MM.1S (cell line): ENCODE measurements around the gene PAQR9.

Source experiments
- DNase-seq: peaks from one replicate; pipeline ENCODE4 v3.0.0-alpha.2; 2015
- H2AFZ ChIP-seq: fragments of 300-600 bp; sonication (generic); 2 replicates; pipeline ENCODE4 v1.6.0; 2016; ENCODE audit warnings: antibody characterized with exemption, low read length
- H3F3A ChIP-seq: fragments of 300-600 bp; sonication (generic); 2 replicates; pipeline ENCODE4 v1.6.1; 2016; ENCODE audit warnings: mild to moderate bottlenecking, antibody characterized with exemption, low read length, moderate library complexity, mixed read lengths; ENCODE audit not compliant: insufficient read depth
- H3K27ac ChIP-seq: fragments of 300-600 bp; sonication (generic); 2 replicates; pipeline ENCODE4 v1.5.1; 2016; ENCODE audit warnings: mild to moderate bottlenecking, low read length
- H3K27me3 ChIP-seq: fragments of 300-600 bp; sonication (generic); replicated peaks from 2 replicates; pipeline ENCODE4 v1.6.0; 2016; ENCODE audit warnings: low read length; ENCODE audit not compliant: insufficient read depth
- H3K36me3 ChIP-seq: fragments of 300-600 bp; sonication (generic); replicated peaks from 2 replicates; pipeline ENCODE4 v1.6.1; 2016; ENCODE audit warnings: mild to moderate bottlenecking, low read length, mixed read lengths; ENCODE audit not compliant: insufficient read depth
- H3K4me1 ChIP-seq: fragments of 300-600 bp; sonication (generic); 2 replicates; pipeline ENCODE4 v1.6.1; 2016; ENCODE audit warnings: low read length, mixed read lengths
- H3K4me2 ChIP-seq: fragments of 300-600 bp; sonication (generic); 2 replicates; pipeline ENCODE4 v1.6.0; 2016; ENCODE audit warnings: low read depth, low read length
- H3K4me3 ChIP-seq: fragments of 300-600 bp; sonication (generic); 2 replicates; pipeline ENCODE4 v1.5.1; 2016; ENCODE audit warnings: low read length, mixed read lengths
- H3K79me2 ChIP-seq: fragments of 300-600 bp; sonication (generic); 2 replicates; pipeline ENCODE4 v1.6.1; 2016; ENCODE audit warnings: mixed run types, low read length, mixed read lengths
- H3K9ac ChIP-seq: fragments of 300-600 bp; sonication (generic); 2 replicates; pipeline ENCODE4 v1.6.1; 2016; ENCODE audit warnings: low read length, mixed read lengths
- H3K9me2 ChIP-seq: fragments of 300-600 bp; sonication (generic); replicated peaks from 2 replicates; pipeline ENCODE4 v1.6.1; 2016; ENCODE audit warnings: mild to moderate bottlenecking, low read length, mixed read lengths; ENCODE audit not compliant: insufficient read depth
- H3K9me3 ChIP-seq: fragments of 300-600 bp; sonication (generic); replicated peaks from 2 replicates; pipeline ENCODE4 v1.6.1; 2016; ENCODE audit warnings: mild to moderate bottlenecking, low read length, mixed read lengths; ENCODE audit not compliant: insufficient read depth
- H4K20me1 ChIP-seq: fragments of 300-600 bp; sonication (generic); 2 replicates; pipeline ENCODE4 v1.6.1; 2016; ENCODE audit warnings: mild to moderate bottlenecking, low read length, moderate library complexity, mixed read lengths; ENCODE audit not compliant: insufficient read depth
- EZH2 ChIP-seq: fragments of 300-600 bp; sonication (generic); optimal IDR thresholded peaks from 2 replicates; pipeline ENCODE3; 2017; ENCODE audit warnings: low read depth, mild to moderate bottlenecking, antibody characterized with exemption, low read length, mixed read lengths
- EZH2phosphoT487 ChIP-seq: fragments of 300-600 bp; sonication (generic); IDR thresholded peaks from 2 replicates; pipeline ENCODE4 v1.6.1; 2018; ENCODE audit warnings: antibody characterized with exemption, low read length
- TF ChIP-seq, protein P1 (sequence below): fragments of 300-600 bp; sonication (generic); IDR thresholded peaks from 2 replicates; pipeline ENCODE4 v1.5.1; 2016; ENCODE audit warnings: antibody characterized with exemption, low read length, mixed read lengths

PAQR9 gene

DNA sequence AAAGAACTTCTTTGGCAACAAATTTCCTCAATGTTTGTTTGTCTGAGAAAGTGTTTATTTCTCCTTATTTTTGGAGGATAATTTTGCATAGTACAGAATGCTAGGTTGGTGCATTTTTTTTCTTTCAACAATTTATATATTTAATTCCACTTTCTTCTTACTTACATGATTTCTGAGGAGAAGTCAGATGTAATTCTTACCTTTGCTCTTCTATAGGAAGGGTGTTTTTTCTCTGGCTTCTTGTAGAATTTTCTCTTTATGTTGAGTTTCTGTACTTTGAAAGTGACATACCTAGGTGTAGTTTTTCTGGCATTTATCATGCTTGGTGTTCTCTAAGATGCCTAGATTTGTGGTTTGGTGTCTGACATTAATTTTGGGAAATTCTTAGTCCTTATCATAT lies 39.8 kb downstream of the PAQR9 start:
- Histone ChIP-seq H3K27ac (no peak overlapping the region), H3K9me3 (no peaks in the 10 kb centered on the region), H3K27me3 (no peaks in the 10 kb centered on the region), H3K4me3 (no peak overlapping the region), H3F3A (no peaks in the 10 kb centered on the region), H3K4me1 (no peaks in the 10 kb centered on the region), H3K36me3 (no peaks in the 10 kb centered on the region), H3K4me2 (no peak overlapping the region), H3K9ac (no peak overlapping the region), H3K9me2 (no peaks in the 10 kb centered on the region), H4K20me1 (no peaks in the 10 kb centered on the region), H3K79me2 (no peaks in the 10 kb centered on the region), H2AFZ (no peak overlapping the region)
- TF ChIP-seq, protein P1, sequence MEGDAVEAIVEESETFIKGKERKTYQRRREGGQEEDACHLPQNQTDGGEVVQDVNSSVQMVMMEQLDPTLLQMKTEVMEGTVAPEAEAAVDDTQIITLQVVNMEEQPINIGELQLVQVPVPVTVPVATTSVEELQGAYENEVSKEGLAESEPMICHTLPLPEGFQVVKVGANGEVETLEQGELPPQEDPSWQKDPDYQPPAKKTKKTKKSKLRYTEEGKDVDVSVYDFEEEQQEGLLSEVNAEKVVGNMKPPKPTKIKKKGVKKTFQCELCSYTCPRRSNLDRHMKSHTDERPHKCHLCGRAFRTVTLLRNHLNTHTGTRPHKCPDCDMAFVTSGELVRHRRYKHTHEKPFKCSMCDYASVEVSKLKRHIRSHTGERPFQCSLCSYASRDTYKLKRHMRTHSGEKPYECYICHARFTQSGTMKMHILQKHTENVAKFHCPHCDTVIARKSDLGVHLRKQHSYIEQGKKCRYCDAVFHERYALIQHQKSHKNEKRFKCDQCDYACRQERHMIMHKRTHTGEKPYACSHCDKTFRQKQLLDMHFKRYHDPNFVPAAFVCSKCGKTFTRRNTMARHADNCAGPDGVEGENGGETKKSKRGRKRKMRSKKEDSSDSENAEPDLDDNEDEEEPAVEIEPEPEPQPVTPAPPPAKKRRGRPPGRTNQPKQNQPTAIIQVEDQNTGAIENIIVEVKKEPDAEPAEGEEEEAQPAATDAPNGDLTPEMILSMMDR, result no peak
- no peak for DNase-seq

DNA sequence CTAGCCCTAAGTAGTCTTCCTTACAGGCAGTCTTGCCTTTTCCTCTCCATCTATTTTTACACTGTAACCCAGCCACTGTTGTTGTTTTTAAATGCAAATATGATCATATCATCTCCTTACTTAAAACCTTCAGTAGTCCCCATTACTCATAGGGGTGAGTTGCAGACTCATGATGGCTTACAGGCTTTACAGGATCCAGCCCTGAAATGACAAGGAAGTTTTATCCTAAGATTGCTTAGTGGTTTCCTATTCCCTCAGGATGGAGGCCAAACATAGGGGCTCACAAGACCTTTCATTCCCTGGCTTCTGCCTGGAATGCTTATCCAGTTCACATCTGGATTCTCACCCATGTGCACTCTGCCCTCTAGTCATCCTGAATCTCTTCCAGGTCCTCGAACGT lies 46.9 kb downstream of the PAQR9 start:
- Histone ChIP-seq H2AFZ (no peak overlapping the region), H3K4me2 (no peak overlapping the region), H3K36me3 (no peaks in the 10 kb centered on the region), H3K79me2 (no peaks in the 10 kb centered on the region), H3K4me1 (no peaks in the 10 kb centered on the region), H4K20me1 (no peaks in the 10 kb centered on the region), H3K27me3 (no peaks in the 10 kb centered on the region), H3K27ac (no peak overlapping the region), H3K9me3 (no peaks in the 10 kb centered on the region), H3K9ac (no peak overlapping the region), H3K9me2 (no peaks in the 10 kb centered on the region), H3F3A (no peaks in the 10 kb centered on the region), H3K4me3 (no peak overlapping the region)
- TF ChIP-seq EZH2phosphoT487 (no peak), EZH2 (no peak)
- TF ChIP-seq, protein P1, result no peak
- DNase-seq, result no peak

DNA sequence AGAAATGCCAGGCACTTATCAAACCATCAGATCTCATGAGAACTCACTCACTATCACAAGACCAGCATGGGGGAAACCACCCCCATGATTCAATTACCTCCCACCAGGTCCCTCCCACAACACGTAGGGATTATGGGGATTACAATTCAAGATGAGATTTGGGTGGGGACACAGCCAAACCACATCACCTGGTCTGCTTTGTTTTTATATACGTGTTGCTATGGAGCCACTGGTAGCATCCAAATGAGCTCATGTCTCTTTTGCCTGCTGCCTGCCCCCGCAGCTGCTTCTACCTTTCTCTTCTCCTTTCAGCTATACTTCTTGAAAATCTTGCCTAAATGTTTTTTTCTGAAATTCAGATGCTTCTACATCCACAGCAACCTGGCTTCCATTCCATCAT lies 47.8 kb downstream of the PAQR9 start:
- no peak for TF ChIP-seq EZH2
- TF ChIP-seq, protein P1, result no peak
- H3K27ac ChIP-seq, result no peak overlapping the region

DNA sequence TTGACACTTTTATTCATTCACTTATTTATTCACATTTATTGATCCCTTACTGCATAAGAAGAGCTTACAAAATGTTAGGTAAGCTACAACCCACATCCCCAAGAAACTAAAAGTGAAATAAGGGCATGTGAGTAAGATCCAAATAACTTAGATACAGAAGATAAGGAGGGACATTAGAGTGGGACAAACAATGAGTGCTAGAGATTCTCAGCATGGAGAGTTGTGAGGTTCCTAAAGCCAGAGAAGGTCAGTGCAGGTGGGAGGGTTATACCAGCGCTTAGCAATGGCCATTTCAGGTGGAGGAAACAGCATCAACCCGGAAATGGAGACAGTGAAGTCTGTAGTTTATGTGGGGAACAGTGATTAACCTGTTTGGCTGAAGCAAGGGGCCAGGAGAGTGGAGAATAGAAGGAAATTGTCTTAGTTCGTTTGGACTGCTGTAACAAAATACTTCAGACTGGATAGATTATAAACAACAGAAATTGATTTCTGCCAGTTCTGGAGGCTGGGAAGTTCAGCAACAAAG lies 49.1 kb downstream of the PAQR9 start:
- H3K27ac ChIP-seq, result no peak overlapping the region
- H3K9ac ChIP-seq, result no peak overlapping the region
- no peaks in the 10 kb centered on the region for H3K27me3 ChIP-seq
- TF ChIP-seq EZH2, result no peak
- TF ChIP-seq EZH2phosphoT487, result no peak
- TF ChIP-seq, protein P1, result no peak
- no peak overlapping the region for H3K4me2 ChIP-seq
- H3F3A ChIP-seq, result peaks cover 3% of the 10 kb centered on the region; the same call in 1 of the 2 replicates
- H3K79me2 ChIP-seq, result no peaks in the 10 kb centered on the region
- H4K20me1 ChIP-seq, result no peaks in the 10 kb centered on the region
- no peak overlapping the region for H3K4me3 ChIP-seq
- H3K9me3 ChIP-seq, result no peaks in the 10 kb centered on the region
- H3K9me2 ChIP-seq, result no peaks in the 10 kb centered on the region
- DNase-seq, result no peak
- no peaks in the 10 kb centered on the region for H3K36me3 ChIP-seq
- H3K4me1 ChIP-seq, result no peaks in the 10 kb centered on the region
- no peak overlapping the region for H2AFZ ChIP-seq

More for the DNA sequence above, 47.8 kb downstream of the PAQR9 start:
- H3K79me2 ChIP-seq, result no peaks in the 10 kb centered on the region
- H3K27me3 ChIP-seq, result no peaks in the 10 kb centered on the region
- H3F3A ChIP-seq, result peaks cover 3% of the 10 kb centered on the region; the same call in 1 of the 2 replicates
- H3K9me3 ChIP-seq, result no peaks in the 10 kb centered on the region
- no peaks in the 10 kb centered on the region for H3K36me3 ChIP-seq
- no peaks in the 10 kb centered on the region for H4K20me1 ChIP-seq
- H2AFZ ChIP-seq, result no peak overlapping the region
- no peak overlapping the region for H3K4me2 ChIP-seq
- no peak overlapping the region for H3K9ac ChIP-seq
- H3K9me2 ChIP-seq, result no peaks in the 10 kb centered on the region
- DNase-seq, result no peak
- no peak overlapping the region for H3K4me3 ChIP-seq
- no peaks in the 10 kb centered on the region for H3K4me1 ChIP-seq
